ENCODE measurements around the gene OSBP2.

GRCh38 chr22:30795118-30795517 lies 100.4 kb downstream of the OSBP2 start:
- TF ChIP-seq EZH2 (IDR thresholded peaks at IDR 0.05; ENCODE audit: low read length, unreplicated experiment), result no peak
- TF ChIP-seq CTCF (conservative IDR thresholded peaks at IDR 0.05; ENCODE audit: low read depth, low read length), result no peak
- no peak for TF ChIP-seq EZH2phosphoT487 (IDR thresholded peaks at IDR 0.05; ENCODE audit: borderline replicate concordance, low read length)

Data from PC-3 (cell line).